CD4-positive, CD25-positive, alpha-beta regulatory T cell (primary cell): ENCODE measurements around the gene NELFCD. TPM values are rescaled to one million over a fixed set of nuclear protein-coding genes. Genes with fewer than 3 reads are reported as not detected.

Experiments used
- ATAC-seq, 2 donors: fragments of 150-1000 bp; cut with Tn5 transposase; one replicate each; pipeline ENCODE4 v1.10.0; 2021; ENCODE audit warnings: low read depth in 2 of 2, moderate number of reproducible peaks in 2 of 2, moderate library complexity in 1 of 2
- DNase-seq, 3 donors: peaks; one replicate each; pipeline versions ENCODE4 v3.0.0 to v3.0.0-alpha.2; 2012 to 2022; ENCODE audit warnings: mixed read lengths in 1 of 3
- H3K27ac ChIP-seq: one replicate; pipeline ENCODE4 v1.7.0; 2013; ENCODE audit warnings: mild to moderate bottlenecking, low read length; ENCODE audit not compliant: insufficient read depth, poor library complexity, severe bottlenecking
- H3K27me3 ChIP-seq: one replicate; pipeline ENCODE4 v1.7.0; 2013; ENCODE audit warnings: low read length; ENCODE audit not compliant: control insufficient read depth, insufficient read depth
- H3K36me3 ChIP-seq: one replicate; pipeline ENCODE4 v1.7.0; 2013; ENCODE audit warnings: mild to moderate bottlenecking, low read length, moderate library complexity; ENCODE audit not compliant: control insufficient read depth, insufficient read depth
- H3K4me1 ChIP-seq: 2 replicates; pipeline ENCODE4 v1.7.0; 2013; ENCODE audit warnings: mild to moderate bottlenecking, low read length; ENCODE audit not compliant: insufficient read depth, control insufficient read depth, poor library complexity, severe bottlenecking
- H3K4me3 ChIP-seq: one replicate; pipeline ENCODE4 v1.7.0; 2013; ENCODE audit warnings: low read depth, mild to moderate bottlenecking, low read length, moderate library complexity
- H3K9me3 ChIP-seq, 2 experiments: 1 replicate in 1 of 2; 2 replicates in 1 of 2; pipeline ENCODE4 v1.7.0; 2013; ENCODE audit warnings: low read length in 2 of 2, mild to moderate bottlenecking in 1 of 2, moderate library complexity in 1 of 2; ENCODE audit not compliant: control insufficient read depth in 2 of 2
- H3K27ac Mint-ChIP-seq, 3 donors: one replicate each; pipeline ENCODE4 v1.8.0; 2020 to 2022; ENCODE audit warnings: mild to moderate bottlenecking in 3 of 3, mixed read lengths in 3 of 3, moderate library complexity in 2 of 3
- H3K27me3 Mint-ChIP-seq: one replicate; pipeline ENCODE4 v1.8.0; 2022; ENCODE audit warnings: mild to moderate bottlenecking, mixed read lengths
- H3K36me3 Mint-ChIP-seq: one replicate; pipeline ENCODE4 v1.8.0; 2020; ENCODE audit warnings: mixed read lengths
- H3K4me1 Mint-ChIP-seq, 4 donors: one replicate each; pipeline ENCODE4 v1.8.0; 2020 to 2022; ENCODE audit warnings: mixed read lengths in 4 of 4, mild to moderate bottlenecking in 1 of 4
- H3K4me3 Mint-ChIP-seq, 4 donors: one replicate each; pipeline ENCODE4 v1.8.0; 2020 to 2022; ENCODE audit warnings: mild to moderate bottlenecking in 4 of 4, mixed read lengths in 4 of 4, moderate library complexity in 3 of 4
- H3K9me3 Mint-ChIP-seq, 7 donors: one replicate each; pipeline ENCODE4 v1.8.0; 2020 to 2022; ENCODE audit warnings: mixed read lengths in 7 of 7, mild to moderate bottlenecking in 3 of 7, moderate library complexity in 2 of 7
- polyA plus RNA-seq, 4 donors: library from polyadenylated mRNA; unstranded; fragments of 300-500 nt; fragmentation: Illumina TruSeq; gene quantifications; one replicate each; pipeline ENCODE4 v1.2.3, GENCODE V29; 2021
- total RNA-seq: library from RNA; stranded (reverse); gene quantifications from one replicate; pipeline ENCODE4 v1.2.3, GENCODE V29; 2022

The NELFCD gene
- total and polyA plus RNA-seq, 5 donors from 2014 or later: 58.6 to 68.2 (median 60.1) TPM

DNA sequence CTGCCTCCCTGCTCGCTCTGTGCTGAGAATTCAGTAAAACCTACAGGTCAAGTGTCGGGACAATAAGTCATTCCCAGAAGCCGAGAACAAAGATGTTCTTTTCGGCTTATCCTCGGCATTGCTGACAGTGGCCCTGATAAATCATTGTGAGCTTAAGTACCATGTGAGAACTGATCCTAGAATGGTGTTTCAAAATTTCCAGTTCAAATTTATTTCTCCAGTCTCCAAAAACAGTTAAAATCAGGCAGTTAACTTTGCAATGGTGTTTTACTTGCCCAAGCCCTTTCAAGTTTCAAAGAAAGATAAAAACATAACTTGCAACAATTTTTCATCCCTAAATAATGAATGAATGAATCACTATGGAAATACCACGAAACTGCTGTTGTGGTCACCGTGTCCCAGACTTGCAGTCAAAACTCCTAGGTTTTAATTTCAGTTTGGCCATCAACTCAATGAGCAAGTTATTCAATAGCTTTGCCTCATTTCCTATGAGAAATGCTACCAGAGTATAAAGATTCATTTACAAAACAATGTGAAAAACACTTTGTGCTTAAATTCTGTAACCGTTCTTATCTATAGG lies 46.8 kb downstream of the NELFCD start:
- DNase-seq (no peak), ATAC-seq (no peak)
- peaks cover 46% of the 10 kb centered on the region for H3K36me3 Mint-ChIP-seq
- no peaks in the 10 kb centered on the region for H3K27me3 ChIP-seq
- no peaks in the 10 kb centered on the region for H3K9me3 ChIP-seq
- no peaks in the 10 kb centered on the region for H3K27me3 Mint-ChIP-seq
- H3K27ac Mint-ChIP-seq: peak overlapping the region in 2 of 3 donors; percentile 2 to 11
- no peak overlapping the region for H3K27ac ChIP-seq
- peak overlapping the region; percentile 91 for H3K4me3 ChIP-seq
- H3K4me1 Mint-ChIP-seq: peaks cover 37 to 66% (median 55%) of the 10 kb centered on the region in 4 donors
- H3K36me3 ChIP-seq: peaks cover 75% of the 10 kb centered on the region
- peak overlapping the region in 3 of 4 donors; percentile 11 to 51 (median 22) for H3K4me3 Mint-ChIP-seq
- H3K9me3 Mint-ChIP-seq: no peaks in the 10 kb centered on the region
- H3K4me1 ChIP-seq: peaks cover 56% of the 10 kb centered on the region

DNA sequence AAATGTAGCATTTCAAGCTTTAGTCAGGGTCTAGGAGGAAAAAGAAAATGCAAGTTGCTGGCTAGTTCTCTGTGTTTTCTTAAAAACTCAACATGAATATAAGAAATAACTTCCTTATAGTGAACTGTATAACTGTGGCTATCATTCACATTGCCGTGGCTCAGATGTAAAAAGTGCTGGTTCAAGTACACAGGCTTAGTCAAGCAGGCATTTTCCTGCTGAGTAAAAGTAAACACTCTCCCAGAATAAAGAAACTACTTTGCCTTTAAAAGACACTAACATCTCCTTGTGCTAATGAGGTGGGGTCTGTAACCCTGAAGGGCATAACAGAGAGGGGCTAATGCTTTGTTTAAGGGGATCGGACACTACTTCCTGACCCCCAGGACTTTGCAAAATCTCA lies 47.8 kb downstream of the NELFCD start:
- Histone ChIP-seq H3K36me3 (peaks cover 66% of the 10 kb centered on the region), H3K4me3 (peak overlapping the region; percentile 91), H3K9me3 (no peaks in the 10 kb centered on the region), H3K27me3 (no peaks in the 10 kb centered on the region), H3K27ac (no peak overlapping the region), H3K4me1 (peaks cover 58% of the 10 kb centered on the region)
- peaks cover 45% of the 10 kb centered on the region for H3K36me3 Mint-ChIP-seq
- H3K27ac Mint-ChIP-seq: peak overlapping the region in 2 of 3 donors; percentile 53 to 71
- DNase-seq (no peak), ATAC-seq (no peak)
- no peaks in the 10 kb centered on the region for H3K27me3 Mint-ChIP-seq
- H3K4me3 Mint-ChIP-seq: peak overlapping the region; percentile 67 to 96 (median 90)
- no peaks in the 10 kb centered on the region for H3K9me3 Mint-ChIP-seq
- peaks cover 37 to 68% (median 57%) of the 10 kb centered on the region in 4 donors for H3K4me1 Mint-ChIP-seq

- Mint-ChIP-seq H3K27me3 (no peaks in the 10 kb centered on the region), H3K4me3 (peak overlapping the region; percentile 90 to 96 (median 94)), H3K9me3 (no peaks in the 10 kb centered on the region), H3K27ac (peak overlapping the region in 2 of 3 donors; percentile 91 to 95), H3K36me3 (peaks cover 45% of the 10 kb centered on the region), H3K4me1 (peaks cover 41 to 70% (median 58%) of the 10 kb centered on the region in 4 donors)
- H3K4me1 ChIP-seq: peaks cover 58% of the 10 kb centered on the region
- no peaks in the 10 kb centered on the region for H3K9me3 ChIP-seq
- H3K27me3 ChIP-seq: no peaks in the 10 kb centered on the region
- ATAC-seq: no peak
- no peak for DNase-seq
- H3K27ac ChIP-seq: peak overlapping the region; percentile 90
- peak overlapping the region; percentile 91 for H3K4me3 ChIP-seq
- H3K36me3 ChIP-seq: peaks cover 60% of the 10 kb centered on the region
Measured at GRCh38 chr20:59030911-59031563, 50.0 kb downstream of the NELFCD start.

- peak overlapping the region in 2 of 3 donors; percentile 91 to 95 for H3K27ac Mint-ChIP-seq
Measured at GRCh38 chr20:59031564-59032022, 50.5 kb downstream of the NELFCD start.

DNA sequence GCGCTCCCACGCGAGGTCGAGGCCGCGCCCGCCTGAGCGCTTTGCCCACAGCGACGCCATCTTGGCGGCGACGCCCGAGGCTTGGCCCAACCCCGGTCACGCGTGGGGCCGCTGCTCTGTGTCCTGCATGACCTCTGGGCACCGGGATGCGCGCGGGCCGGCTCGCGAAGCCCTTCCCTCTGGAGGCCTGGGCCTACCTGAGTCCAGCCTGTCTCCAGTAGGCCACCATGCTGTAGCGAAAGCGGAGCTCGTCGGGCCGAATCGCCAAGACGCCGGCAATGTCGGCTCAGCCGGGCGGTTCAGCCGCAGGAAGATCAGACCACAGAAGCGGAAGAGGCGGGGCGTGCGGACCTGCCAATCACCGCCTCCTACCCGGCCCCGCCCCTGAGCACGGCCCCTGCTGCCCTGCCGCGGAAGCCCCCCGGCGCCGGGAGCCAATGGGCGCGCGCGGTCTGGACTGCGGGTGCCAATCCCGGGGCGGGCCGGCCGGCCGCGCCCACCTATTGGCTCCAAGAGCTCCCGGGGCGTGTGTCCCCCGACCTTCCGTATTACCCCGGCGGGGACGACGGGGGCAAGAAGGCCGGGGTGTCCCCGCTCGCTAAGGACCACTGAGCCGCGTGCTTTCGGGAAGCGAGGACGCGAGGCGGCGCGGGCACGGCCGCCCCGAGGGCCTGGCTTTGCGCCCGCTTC lies 51.1 kb downstream of the NELFCD start, which contains the start of gene ATP5F1E:
Gene ATP5F1E, minus strand, starts transcription at position 313 of the 690 bp plus-strand sequence. Its CDS starts 84 bp downstream, at position 229.
- H3K27ac Mint-ChIP-seq: peak within 1 kb of the TSS; percentile 93 to 95 (median 95)
- Histone ChIP-seq H3K9me3 (no peaks in the 10 kb centered on the region), H3K27ac (peak within 1 kb of the TSS; percentile 90), H3K36me3 (peaks cover 57% of the 10 kb centered on the region), H3K27me3 (no peaks in the 10 kb centered on the region), H3K4me1 (peaks cover 53% of the 10 kb centered on the region), H3K4me3 (peak within 1 kb of the TSS; percentile 91)
- peaks cover 29 to 64% (median 54%) of the 10 kb centered on the region in 4 donors for H3K4me1 Mint-ChIP-seq
- H3K27me3 Mint-ChIP-seq: no peaks in the 10 kb centered on the region
- peaks cover 44% of the 10 kb centered on the region for H3K36me3 Mint-ChIP-seq
- ATAC-seq (peak; percentile 97 to 98), DNase-seq (peak; percentile 97 to 98 (median 97))
- peak within 1 kb of the TSS; percentile 90 to 96 (median 94) for H3K4me3 Mint-ChIP-seq
- H3K9me3 Mint-ChIP-seq: no peaks in the 10 kb centered on the region

More at GRCh38 chr20:59031564-59032022, 50.5 kb downstream of the NELFCD start:
- no peaks in the 10 kb centered on the region for H3K9me3 ChIP-seq
- H3K36me3 ChIP-seq: peaks cover 59% of the 10 kb centered on the region
- Mint-ChIP-seq H3K4me3 (peak overlapping the region; percentile 90 to 96 (median 94)), H3K9me3 (no peaks in the 10 kb centered on the region), H3K27me3 (no peaks in the 10 kb centered on the region), H3K36me3 (peaks cover 44% of the 10 kb centered on the region), H3K4me1 (peaks cover 35 to 68% (median 53%) of the 10 kb centered on the region in 4 donors)
- no peaks in the 10 kb centered on the region for H3K27me3 ChIP-seq
- peak in 2 of 3 donors; percentile 26 to 61 for DNase-seq
- H3K4me1 ChIP-seq: peaks cover 56% of the 10 kb centered on the region
- ATAC-seq: no peak
- H3K27ac ChIP-seq: peak overlapping the region; percentile 90
- peak overlapping the region; percentile 91 for H3K4me3 ChIP-seq

- H3K27ac Mint-ChIP-seq: peak overlapping the region; percentile 80 to 95 (median 95)
- no peak for DNase-seq
- Histone ChIP-seq H3K4me3 (peak overlapping the region; percentile 71), H3K4me1 (peaks cover 47% of the 10 kb centered on the region), H3K27me3 (no peaks in the 10 kb centered on the region), H3K36me3 (peaks cover 57% of the 10 kb centered on the region), H3K9me3 (no peaks in the 10 kb centered on the region), H3K27ac (peak overlapping the region; percentile 90)
- no peaks in the 10 kb centered on the region for H3K9me3 Mint-ChIP-seq
- H3K36me3 Mint-ChIP-seq: peaks cover 45% of the 10 kb centered on the region
- ATAC-seq: peak in 1 of 2 donors; percentile 2
- peak overlapping the region; percentile 88 to 96 (median 90) for H3K4me3 Mint-ChIP-seq
- H3K27me3 Mint-ChIP-seq: no peaks in the 10 kb centered on the region
- peaks cover 25 to 64% (median 51%) of the 10 kb centered on the region in 4 donors for H3K4me1 Mint-ChIP-seq
Measured at GRCh38 chr20:59032713-59033059, 51.6 kb downstream of the NELFCD start.

DNA sequence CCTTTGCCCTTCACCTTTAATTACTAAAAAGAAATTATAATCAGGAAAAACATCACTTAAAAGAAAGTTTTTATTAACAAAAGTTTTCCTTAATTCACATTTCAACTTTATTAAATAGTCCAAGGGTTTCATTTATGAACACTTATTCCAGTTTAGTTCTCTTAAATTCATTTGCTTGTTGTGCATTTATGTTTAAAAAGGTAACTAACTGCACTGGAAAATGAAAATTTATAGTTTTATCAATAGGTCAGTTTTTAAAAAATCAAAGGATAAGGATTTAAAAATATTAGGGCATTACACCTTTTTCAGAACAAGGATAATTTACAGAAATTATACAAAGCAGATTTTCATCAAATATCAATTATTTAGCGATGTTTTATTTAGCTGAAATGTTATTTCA lies 52.0 kb downstream of the NELFCD start:
- peaks cover 45% of the 10 kb centered on the region for H3K36me3 Mint-ChIP-seq
- peaks cover 57% of the 10 kb centered on the region for H3K36me3 ChIP-seq

More for the DNA sequence above, 52.0 kb downstream of the NELFCD start:
- H3K27ac Mint-ChIP-seq: peak overlapping the region; percentile 80 to 95 (median 95)
- H3K9me3 ChIP-seq: no peaks in the 10 kb centered on the region
- peaks cover 29 to 64% (median 51%) of the 10 kb centered on the region in 4 donors for H3K4me1 Mint-ChIP-seq
- H3K4me1 ChIP-seq: peaks cover 44% of the 10 kb centered on the region
- DNase-seq (no peak), ATAC-seq (no peak)
- peak overlapping the region; percentile 90 for H3K27ac ChIP-seq
- no peaks in the 10 kb centered on the region for H3K27me3 Mint-ChIP-seq
- H3K27me3 ChIP-seq: no peaks in the 10 kb centered on the region
- peak overlapping the region; percentile 71 for H3K4me3 ChIP-seq
- peak overlapping the region; percentile 88 to 96 (median 90) for H3K4me3 Mint-ChIP-seq
- no peaks in the 10 kb centered on the region for H3K9me3 Mint-ChIP-seq
